ENCODE measurements around the gene TGFB2.

GRCh38 chr1:218361298-218362065 lies 16.3 kb downstream of the TGFB2 start:
- TF ChIP-seq CTCF (IDR thresholded peaks at IDR 0.05; ENCODE audit: insufficient read depth, low read length): no peak
- no peak for TF ChIP-seq GABPA (IDR thresholded peaks at IDR 0.05; ENCODE audit: low read depth)
- TF ChIP-seq SPI1 (IDR thresholded peaks at IDR 0.05; ENCODE audit: borderline replicate concordance, low read depth): no peak
- TF ChIP-seq, protein P1, sequence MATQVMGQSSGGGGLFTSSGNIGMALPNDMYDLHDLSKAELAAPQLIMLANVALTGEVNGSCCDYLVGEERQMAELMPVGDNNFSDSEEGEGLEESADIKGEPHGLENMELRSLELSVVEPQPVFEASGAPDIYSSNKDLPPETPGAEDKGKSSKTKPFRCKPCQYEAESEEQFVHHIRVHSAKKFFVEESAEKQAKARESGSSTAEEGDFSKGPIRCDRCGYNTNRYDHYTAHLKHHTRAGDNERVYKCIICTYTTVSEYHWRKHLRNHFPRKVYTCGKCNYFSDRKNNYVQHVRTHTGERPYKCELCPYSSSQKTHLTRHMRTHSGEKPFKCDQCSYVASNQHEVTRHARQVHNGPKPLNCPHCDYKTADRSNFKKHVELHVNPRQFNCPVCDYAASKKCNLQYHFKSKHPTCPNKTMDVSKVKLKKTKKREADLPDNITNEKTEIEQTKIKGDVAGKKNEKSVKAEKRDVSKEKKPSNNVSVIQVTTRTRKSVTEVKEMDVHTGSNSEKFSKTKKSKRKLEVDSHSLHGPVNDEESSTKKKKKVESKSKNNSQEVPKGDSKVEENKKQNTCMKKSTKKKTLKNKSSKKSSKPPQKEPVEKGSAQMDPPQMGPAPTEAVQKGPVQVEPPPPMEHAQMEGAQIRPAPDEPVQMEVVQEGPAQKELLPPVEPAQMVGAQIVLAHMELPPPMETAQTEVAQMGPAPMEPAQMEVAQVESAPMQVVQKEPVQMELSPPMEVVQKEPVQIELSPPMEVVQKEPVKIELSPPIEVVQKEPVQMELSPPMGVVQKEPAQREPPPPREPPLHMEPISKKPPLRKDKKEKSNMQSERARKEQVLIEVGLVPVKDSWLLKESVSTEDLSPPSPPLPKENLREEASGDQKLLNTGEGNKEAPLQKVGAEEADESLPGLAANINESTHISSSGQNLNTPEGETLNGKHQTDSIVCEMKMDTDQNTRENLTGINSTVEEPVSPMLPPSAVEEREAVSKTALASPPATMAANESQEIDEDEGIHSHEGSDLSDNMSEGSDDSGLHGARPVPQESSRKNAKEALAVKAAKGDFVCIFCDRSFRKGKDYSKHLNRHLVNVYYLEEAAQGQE (IDR thresholded peaks at IDR 0.05; ENCODE audit: insufficient replicate concordance, low read depth): no peak
